Fibroblast of the aortic adventitia (primary cell): ENCODE measurements around the gene IGF2R. TPM values are rescaled to one million over a fixed set of nuclear protein-coding genes. Genes with fewer than 3 reads are reported as not detected.

Source experiments
- DNase-seq: peaks from one replicate; pipeline ENCODE4 v3.0.0-alpha.2; 2010; ENCODE audit warnings: low read depth
- H3K4me3 ChIP-seq: 2 replicates; pipeline ENCODE4 v1.5.1; 2011; ENCODE audit warnings: low read depth, mild to moderate bottlenecking, control low read depth, low read length, moderate library complexity
- CTCF ChIP-seq: IDR thresholded peaks from 2 replicates; pipeline ENCODE4 v1.5.1; 2011; ENCODE audit warnings: mild to moderate bottlenecking, low read length, control low read depth, inconsistent platforms; ENCODE audit not compliant: insufficient read depth
- total RNA-seq: library from RNA; depleted of rRNA; stranded (reverse); fragments of >200 nt; gene quantifications from 2 replicates; pipeline ENCODE4 v1.2.3, GENCODE V29; 2012; ENCODE audit warnings: low replicate concordance

IGF2R gene
- total RNA-seq, 1 donor: 112 TPM

DNA sequence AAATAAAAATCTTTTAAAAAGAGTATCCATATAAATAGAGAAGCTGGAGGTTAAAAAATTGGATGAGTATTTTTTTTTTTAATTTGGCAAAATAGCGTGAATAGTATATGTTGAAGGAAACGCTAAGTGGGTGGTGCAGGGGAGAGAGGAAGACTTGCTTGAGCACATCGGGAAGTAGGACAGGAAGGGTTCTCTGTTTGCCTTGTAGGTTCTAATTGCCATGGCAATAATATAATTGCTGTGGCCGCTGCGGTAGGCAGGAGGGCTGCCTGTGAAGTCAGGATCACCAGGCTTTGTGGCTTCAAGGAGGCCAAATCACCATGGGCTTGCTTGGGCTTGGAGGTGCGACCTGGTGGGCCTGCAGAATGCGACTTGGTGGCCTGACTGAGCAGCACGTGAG lies 35.1 kb downstream of the IGF2R start:
- no peak overlapping the region for H3K4me3 ChIP-seq
- DNase-seq: no peak
- no peak for TF ChIP-seq CTCF

- no peak overlapping the region for H3K4me3 ChIP-seq
- DNase-seq: no peak
- TF ChIP-seq CTCF: no peak
Measured at GRCh38 chr6:160004419-160005175, 35.7 kb downstream of the IGF2R start.

DNA sequence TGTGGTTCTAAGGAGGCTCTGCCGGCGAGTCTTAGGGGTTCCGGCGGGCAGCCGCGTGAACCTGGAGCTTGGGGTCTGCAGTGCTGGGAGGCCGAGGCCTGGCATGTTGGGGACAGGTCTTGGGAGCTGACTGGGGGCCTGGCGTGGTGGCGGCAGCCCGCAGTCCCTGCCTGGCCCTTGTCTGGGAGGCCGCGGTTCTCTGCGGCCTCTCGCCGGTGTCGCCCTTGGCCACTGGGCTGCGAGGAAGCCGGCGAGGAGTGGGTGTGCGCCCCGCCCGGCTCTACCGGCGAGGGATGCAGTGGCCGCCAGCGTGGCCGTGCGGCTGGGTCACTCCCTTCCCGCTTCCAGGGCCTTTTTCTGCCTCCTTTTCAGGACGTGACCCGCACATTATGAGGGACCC lies 36.3 kb downstream of the IGF2R start:
- DNase-seq: no peak
- no peak overlapping the region for H3K4me3 ChIP-seq
- TF ChIP-seq CTCF: no peak

- H3K4me3 ChIP-seq: no peak overlapping the region
- DNase-seq: peak; percentile 43
- no peak for TF ChIP-seq CTCF
Measured at GRCh38 chr6:160005861-160006540, 37.1 kb downstream of the IGF2R start.

DNA sequence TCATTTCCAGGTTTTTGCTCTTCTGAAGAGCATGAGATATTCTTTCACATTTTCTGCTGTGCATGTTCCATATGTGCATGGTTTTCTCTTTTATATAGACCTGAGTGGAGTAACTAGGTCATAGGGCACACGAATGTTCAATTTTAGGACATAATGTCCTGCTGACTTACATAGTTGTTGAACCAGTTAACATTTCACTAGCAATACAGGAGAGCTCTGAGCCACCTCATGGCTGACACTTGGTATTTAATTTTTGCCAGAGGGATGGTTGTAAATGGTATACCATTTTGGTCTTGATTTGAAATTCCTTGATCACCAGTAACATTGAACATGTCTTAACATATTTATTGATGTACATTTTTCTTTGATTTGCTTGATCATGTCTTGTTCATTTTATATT lies 38.3 kb downstream of the IGF2R start:
- TF ChIP-seq CTCF: no peak
- H3K4me3 ChIP-seq: no peak overlapping the region
- DNase-seq: no peak

GRCh38 chr6:160007611-160008010 lies 38.7 kb downstream of the IGF2R start:
- DNase-seq: peak; percentile 14
- no peak for TF ChIP-seq CTCF
- no peak overlapping the region for H3K4me3 ChIP-seq

DNA sequence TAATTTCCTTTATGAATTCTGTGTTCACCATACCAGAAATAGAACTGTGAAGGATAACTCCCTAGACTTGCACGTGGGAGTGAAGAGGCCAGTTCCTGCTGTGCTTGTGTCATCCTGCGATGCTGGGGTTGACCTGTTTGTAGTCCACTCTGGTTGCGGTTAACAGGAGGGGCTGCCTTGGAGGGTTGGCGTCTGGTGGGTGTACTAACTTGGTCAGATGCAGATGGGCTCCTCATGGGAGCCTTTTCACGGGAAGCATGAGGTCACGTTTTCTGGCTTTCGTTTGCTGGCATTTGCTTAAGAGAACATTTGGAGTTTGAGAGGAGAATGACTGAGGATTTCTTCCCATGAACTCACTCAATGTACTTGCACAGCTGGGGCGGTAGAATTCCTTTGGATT lies 41.2 kb downstream of the IGF2R start:
- no peak for TF ChIP-seq CTCF
- peak; percentile 82 for DNase-seq
- no peak overlapping the region for H3K4me3 ChIP-seq
